Psoas muscle (tissue), 8 donors: Measurements from ENCODE around the gene MAFF. TPM values are rescaled to one million over a fixed set of nuclear protein-coding genes. Genes with fewer than 3 reads are reported as not detected.
A peak's percentile ranks its signal among the peaks of the same experiment; 100 is the strongest.

ENCODE experiments used
- ATAC-seq, 4 donors: fragments of 200-7000 bp; cut with Tn5 transposase; one replicate each; pipeline ENCODE4 v1.9.1; 2020; ENCODE audit warnings: moderate library complexity in 3 of 4, mild to moderate bottlenecking in 2 of 4
- DNase-seq, 2 donors: peaks; one replicate each; pipeline ENCODE4 v3.0.0-alpha.2; 2020
- H3K27ac ChIP-seq: fragments of 200-600 bp; one replicate; pipeline ENCODE4 v1.8.0; 2022
- H3K27me3 ChIP-seq, 3 donors: fragments of 200-600 bp in 1 of 3; one replicate each; pipeline versions ENCODE4 v1.6.1 to v1.8.0; 2013 to 2022; ENCODE audit warnings: low read length in 2 of 3, mild to moderate bottlenecking in 2 of 3, moderate library complexity in 1 of 3; ENCODE audit not compliant: insufficient read depth in 3 of 3
- H3K36me3 ChIP-seq, 2 donors: fragments of 200-600 bp in 1 of 2; one replicate each; pipeline versions ENCODE4 v1.6.1 to v1.8.0; 2013 to 2022; ENCODE audit warnings: low read depth in 1 of 2, mild to moderate bottlenecking in 1 of 2, moderate library complexity in 1 of 2; ENCODE audit not compliant: insufficient read depth in 1 of 2
- H3K4me1 ChIP-seq: fragments of 200-600 bp; one replicate; pipeline ENCODE4 v1.8.0; 2022
- H3K4me3 ChIP-seq: fragments of 200-600 bp; one replicate; pipeline ENCODE4 v1.8.0; 2022; ENCODE audit warnings: mild to moderate bottlenecking
- H3K9me3 ChIP-seq: fragments of 200-600 bp; one replicate; pipeline ENCODE4 v1.8.0; 2022
- CTCF ChIP-seq: fragments of 200-600 bp; IDR thresholded peaks from one replicate; pipeline ENCODE4 v1.8.0; 2022; ENCODE audit warnings: antibody characterized with exemption
- WGBS, 3 donors: extraction: QIAGEN DNeasy Blood & Tissue Kit; methylation state at CpG; one replicate each; pipeline versions ENCODE4 v1.1.6 to v1.1.7; 2013; 5-methylcytosine and 5-hydroxymethylcytosine counted together
- intact Hi-C, 2 donors: fragments of 100-400 bp; cut with DNase I; formaldehyde crosslinking; loops; one replicate each; pipeline versions ENCODE4 v1.11.0 to v1.14.2; 2022
- polyA plus RNA-seq, 3 donors: library from polyadenylated mRNA; stranded (reverse); fragments of 200-250 nt; gene quantifications; one replicate each; pipeline ENCODE4 v1.2.3, GENCODE V29; 2013
- total RNA-seq, 4 donors: library from RNA; stranded (reverse); fragmentation: NEBNext Ultra II Directional in 2 of 4; extraction: Animal tissue kit (Norgen Biotek cat#: 25700) in 2 of 4; gene quantifications; one replicate each; pipeline versions ENCODE4 v1.2.1 to v1.2.4, GENCODE V29; 2021 to 2023
- donor health status: healthy with polysubstance abuse.
- donor health status: DM: no; HTN: no; CAD: no; lungs with moderate emphysema.
- donor health status: Bipolar disorder and iron deficiency.
- donor health status: healthy.
- donor health status: DM: yes; HTN: yes; CAD: no.
- donor health status: DM: no; HTN: no; CAD: no.
- donor health status: DM: no; HTN: no; CAD: no.
- donor health status: DM: yes; HTN: yes; CAD: no.

MAFF gene
- total and polyA plus RNA-seq, 7 donors = 5.7 to 118 (median 28.1) TPM

DNA sequence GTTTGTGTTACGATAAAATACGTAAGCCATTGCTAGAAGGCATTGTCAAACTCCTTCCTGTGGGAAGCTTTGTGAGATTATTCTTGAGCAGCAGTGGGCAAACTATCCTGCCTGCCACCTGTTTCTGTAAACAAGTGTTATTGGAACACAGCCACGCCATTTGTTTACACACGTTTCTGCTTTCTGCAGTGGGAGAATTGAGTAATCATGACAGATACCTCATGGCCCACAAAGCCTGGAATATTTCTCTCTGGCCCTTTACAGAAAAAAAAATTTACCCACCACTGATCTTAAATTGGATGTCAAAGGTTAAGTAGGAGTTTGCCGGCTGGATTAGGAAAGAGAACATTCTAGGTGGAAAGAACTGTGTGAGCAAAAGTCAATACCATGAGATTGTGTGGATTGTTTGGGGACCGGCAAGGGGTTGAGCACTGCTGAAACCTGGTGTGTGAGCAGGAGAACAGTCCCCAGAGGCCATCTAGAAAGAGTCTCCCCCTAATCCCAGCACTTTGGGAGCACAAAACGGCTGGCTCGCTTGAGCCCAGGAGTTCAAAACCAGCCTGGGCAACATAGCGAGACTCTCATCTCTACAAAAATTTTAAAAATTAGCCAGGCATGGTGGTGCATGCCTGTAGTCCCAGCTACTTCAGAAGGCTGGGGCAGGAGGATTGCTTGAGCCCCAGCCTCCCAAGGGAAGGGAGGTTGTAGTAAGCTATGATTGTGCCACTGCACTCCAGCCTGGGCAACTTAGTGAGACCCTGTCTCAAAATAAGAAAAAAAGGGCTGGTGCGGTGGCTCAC, 14.2 kb upstream of the MAFF start:
- Histone ChIP-seq H3K27ac (peak overlapping the region; percentile 77), H3K27me3 (no peaks in the 10 kb centered on the region), H3K9me3 (no peaks in the 10 kb centered on the region), H3K36me3 (no peaks in the 10 kb centered on the region), H3K4me3 (no peak overlapping the region), H3K4me1 (peaks cover 19% of the 10 kb centered on the region)
- no peak for TF ChIP-seq CTCF
- 48 to 50% (median 48%) methylated on average over 10 of the region's 10 CpGs for WGBS, 3 donors
- ATAC-seq (peak; percentile 36 to 82 (median 66)), DNase-seq (no peak)
- intact Hi-C loops = no loop called here

- Histone ChIP-seq H3K9me3 (no peaks in the 10 kb centered on the region), H3K4me1 (peaks cover 29% of the 10 kb centered on the region), H3K36me3 (no peaks in the 10 kb centered on the region), H3K4me3 (no peak overlapping the region), H3K27me3 (no peaks in the 10 kb centered on the region), H3K27ac (no peak overlapping the region)
- no peak for ATAC-seq
- WGBS, 3 donors = 72 to 79% (median 78%) methylated on average over 3 of the region's 3 CpGs
- DNase-seq = no peak
- no peak for TF ChIP-seq CTCF
- intact Hi-C loops = no loop called here
Observed at GRCh38 chr22:38189104-38189503, 12.7 kb upstream of the MAFF start.

- Histone ChIP-seq H3K27me3 (no peaks in the 10 kb centered on the region), H3K36me3 (no peaks in the 10 kb centered on the region), H3K4me3 (no peak overlapping the region), H3K9me3 (no peaks in the 10 kb centered on the region), H3K27ac (no peak overlapping the region), H3K4me1 (peaks cover 25% of the 10 kb centered on the region)
- ATAC-seq (no peak), DNase-seq (no peak)
- intact Hi-C loops = no loop called here
- 46 to 55% (median 53%) methylated on average over 6 of the region's 6 CpGs for WGBS, 3 donors
- TF ChIP-seq CTCF = no peak
Observed at GRCh38 chr22:38190581-38190980, 11.2 kb upstream of the MAFF start.

- TF ChIP-seq CTCF = no peak
- peaks cover 25% of the 10 kb centered on the region for H3K4me1 ChIP-seq
- intact Hi-C loops = no loop called here
- no peaks in the 10 kb centered on the region for H3K9me3 ChIP-seq
- DNase-seq (no peak), ATAC-seq (no peak)
- H3K27ac ChIP-seq = no peak overlapping the region
- no peaks in the 10 kb centered on the region for H3K36me3 ChIP-seq
- WGBS, 3 donors = 93 to 94% (median 93%) methylated on average over 14 of the region's 14 CpGs
- no peak overlapping the region for H3K4me3 ChIP-seq
- no peaks in the 10 kb centered on the region for H3K27me3 ChIP-seq
Observed at GRCh38 chr22:38191055-38191454, 10.7 kb upstream of the MAFF start.
